ENCODE measurements around the gene ERP44. TPM values are rescaled to one million over a fixed set of nuclear protein-coding genes. Genes with fewer than 3 reads are reported as not detected.

Gene ERP44
- total RNA-seq, 4 donors from 2014 or later, result 17.1 to 24.0 (median 19.8) TPM

GRCh38 chr9:100105861-100106260 lies 7.1 kb upstream of the ERP44 start:
- TF ChIP-seq, protein P1, sequence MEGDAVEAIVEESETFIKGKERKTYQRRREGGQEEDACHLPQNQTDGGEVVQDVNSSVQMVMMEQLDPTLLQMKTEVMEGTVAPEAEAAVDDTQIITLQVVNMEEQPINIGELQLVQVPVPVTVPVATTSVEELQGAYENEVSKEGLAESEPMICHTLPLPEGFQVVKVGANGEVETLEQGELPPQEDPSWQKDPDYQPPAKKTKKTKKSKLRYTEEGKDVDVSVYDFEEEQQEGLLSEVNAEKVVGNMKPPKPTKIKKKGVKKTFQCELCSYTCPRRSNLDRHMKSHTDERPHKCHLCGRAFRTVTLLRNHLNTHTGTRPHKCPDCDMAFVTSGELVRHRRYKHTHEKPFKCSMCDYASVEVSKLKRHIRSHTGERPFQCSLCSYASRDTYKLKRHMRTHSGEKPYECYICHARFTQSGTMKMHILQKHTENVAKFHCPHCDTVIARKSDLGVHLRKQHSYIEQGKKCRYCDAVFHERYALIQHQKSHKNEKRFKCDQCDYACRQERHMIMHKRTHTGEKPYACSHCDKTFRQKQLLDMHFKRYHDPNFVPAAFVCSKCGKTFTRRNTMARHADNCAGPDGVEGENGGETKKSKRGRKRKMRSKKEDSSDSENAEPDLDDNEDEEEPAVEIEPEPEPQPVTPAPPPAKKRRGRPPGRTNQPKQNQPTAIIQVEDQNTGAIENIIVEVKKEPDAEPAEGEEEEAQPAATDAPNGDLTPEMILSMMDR (IDR thresholded peaks at IDR 0.05; ENCODE audit: low read depth), result no peak

DNA sequence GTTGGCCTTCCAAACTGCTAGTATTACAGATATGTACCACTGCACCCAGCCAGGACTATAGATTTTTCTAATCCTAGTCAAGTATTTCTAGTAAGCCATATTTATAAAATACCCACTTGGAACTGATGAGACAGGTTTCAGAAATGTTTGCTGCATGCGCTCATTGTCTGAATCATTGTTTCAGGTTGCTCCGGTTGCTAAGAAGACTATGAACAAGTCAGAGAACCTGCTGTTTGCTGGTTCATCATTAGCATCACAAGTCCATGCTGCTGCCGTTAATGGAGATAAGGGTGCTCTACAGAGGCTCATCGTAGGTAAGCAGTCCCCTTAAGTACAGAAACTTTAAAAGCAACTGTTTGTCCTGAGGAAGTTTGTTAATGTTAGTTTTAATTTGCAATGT lies 5.5 kb upstream of the ERP44 start:
- TF ChIP-seq, protein P1 (IDR thresholded peaks at IDR 0.05; ENCODE audit: low read depth), result no peak

DNA sequence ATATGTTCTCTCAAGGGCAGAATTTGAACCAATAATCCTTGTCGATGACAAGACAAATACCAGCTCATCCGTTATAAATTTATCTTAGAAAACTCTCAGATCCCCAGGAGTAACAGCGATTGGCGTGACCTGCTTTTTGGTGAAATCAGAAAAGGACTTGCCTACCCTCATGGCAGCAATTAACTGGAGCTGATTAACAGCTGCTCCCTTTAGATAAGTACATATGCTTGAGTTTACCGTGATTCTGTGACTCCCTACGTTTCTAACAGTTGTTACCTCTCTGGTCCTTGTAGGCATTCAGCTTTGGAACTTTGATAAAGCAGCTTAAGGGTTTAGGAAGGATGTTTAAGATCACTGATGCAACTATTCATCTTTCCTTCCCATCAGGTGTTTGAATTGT lies 2.8 kb upstream of the ERP44 start:
- TF ChIP-seq, protein P1 (IDR thresholded peaks at IDR 0.05; ENCODE audit: low read depth), result no peak

GRCh38 chr9:100100146-100100667 lies 1.4 kb upstream of the ERP44 start:
- TF ChIP-seq, protein P1 (IDR thresholded peaks at IDR 0.05; ENCODE audit: low read depth), result no peak

DNA sequence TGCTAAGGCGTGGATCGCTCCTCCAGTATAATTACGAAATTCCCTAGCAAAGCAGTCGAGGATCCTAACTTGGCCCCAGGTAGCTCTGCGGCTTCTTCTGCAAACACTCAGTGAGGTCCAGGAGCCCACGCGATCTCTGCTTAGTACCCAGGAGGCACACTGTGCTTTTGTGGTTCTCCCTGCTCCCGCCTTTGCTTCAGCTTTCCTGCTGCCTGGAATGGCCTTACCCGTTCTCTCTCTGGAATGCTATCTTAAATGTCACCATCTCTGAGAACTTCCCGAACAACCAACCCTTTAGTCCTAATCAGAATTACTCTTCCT lies 882 bp upstream of the ERP44 start:
- TF ChIP-seq, protein P1 (IDR thresholded peaks at IDR 0.05; ENCODE audit: low read depth), result no peak

- TF ChIP-seq, protein P1 (IDR thresholded peaks at IDR 0.05; ENCODE audit: low read depth), result no peak
These were observed 534 bp downstream of the ERP44 start for GRCh38 chr9:100098046-100098886.

- TF ChIP-seq, protein P1 (IDR thresholded peaks at IDR 0.05; ENCODE audit: low read depth), result no peak
These were observed 2.4 kb downstream of the ERP44 start for GRCh38 chr9:100096378-100096916.

Measured in subcutaneous adipose tissue (tissue), 4 donors.